Nephron (organoid): ENCODE data around the gene ELAVL2.

Experiments used
- H3K27ac Mint-ChIP-seq, 3 experiments: 2 replicates each; pipeline ENCODE4 v1.8.0; 2020; ENCODE audit warnings: mixed read lengths in 3 of 3, mild to moderate bottlenecking in 2 of 3, moderate library complexity in 1 of 3
- H3K27me3 Mint-ChIP-seq: 2 replicates; pipeline ENCODE4 v1.8.0; 2021; ENCODE audit warnings: low read depth, mild to moderate bottlenecking, moderate library complexity, mixed read lengths
- H3K36me3 Mint-ChIP-seq: 2 replicates; pipeline ENCODE4 v1.8.0; 2020; ENCODE audit warnings: low read depth, mixed read lengths
- H3K4me1 Mint-ChIP-seq: 2 replicates; pipeline ENCODE4 v1.8.0; 2020; ENCODE audit warnings: mixed read lengths
- H3K4me3 Mint-ChIP-seq, 3 experiments: 2 replicates each; pipeline ENCODE4 v1.8.0; 2020; ENCODE audit warnings: mild to moderate bottlenecking in 3 of 3, mixed read lengths in 3 of 3, moderate library complexity in 2 of 3
- H3K9me3 Mint-ChIP-seq: 2 replicates; pipeline ENCODE4 v1.8.0; 2020; ENCODE audit warnings: mixed read lengths
- CTCF ChIP-seq, 3 experiments: fragments of 200-600 bp; sonication (generic); IDR thresholded peaks; one replicate each; pipeline ENCODE4 v1.5.0; 2021; ENCODE audit warnings: antibody characterized with exemption in 3 of 3; ENCODE audit not compliant: unreplicated experiment in 3 of 3

Gene ELAVL2

GRCh38 chr9:23771746-23772384 lies 54.2 kb downstream of the ELAVL2 start:
- Mint-ChIP-seq H3K36me3 (no peaks in the 10 kb centered on the region), H3K4me3 (no peak overlapping the region), H3K4me1 (peaks cover 22% of the 10 kb centered on the region), H3K27me3 (no peaks in the 10 kb centered on the region), H3K27ac (no peak overlapping the region), H3K9me3 (peaks cover 6% of the 10 kb centered on the region)
- no peak for TF ChIP-seq CTCF (IDR thresholded peaks at IDR 0.05; ENCODE audit: unreplicated experiment in 3 of 3)

- H3K4me1 Mint-ChIP-seq = peaks cover 31% of the 10 kb centered on the region
- H3K36me3 Mint-ChIP-seq = no peaks in the 10 kb centered on the region
- no peaks in the 10 kb centered on the region for H3K27me3 Mint-ChIP-seq
- H3K27ac Mint-ChIP-seq = peak overlapping the region; percentile 22 to 82 (median 66)
- no peak for TF ChIP-seq CTCF (IDR thresholded peaks at IDR 0.05; ENCODE audit: unreplicated experiment in 3 of 3)
- H3K9me3 Mint-ChIP-seq = peaks cover 6% of the 10 kb centered on the region
- H3K4me3 Mint-ChIP-seq = peak overlapping the region; percentile 31 to 82 (median 77)
Measured at GRCh38 chr9:23769307-23769935, 56.6 kb downstream of the ELAVL2 start.

- Mint-ChIP-seq H3K27ac (peak overlapping the region; percentile 22 to 82 (median 66)), H3K36me3 (no peaks in the 10 kb centered on the region), H3K4me3 (peak overlapping the region; percentile 31 to 82 (median 77)), H3K27me3 (no peaks in the 10 kb centered on the region), H3K4me1 (peaks cover 31% of the 10 kb centered on the region), H3K9me3 (peaks cover 6% of the 10 kb centered on the region)
- TF ChIP-seq CTCF (IDR thresholded peaks at IDR 0.05; ENCODE audit: unreplicated experiment in 3 of 3) = no peak
Measured at GRCh38 chr9:23768861-23769260, 57.2 kb downstream of the ELAVL2 start.

- peaks cover 6% of the 10 kb centered on the region for H3K9me3 Mint-ChIP-seq
- no peaks in the 10 kb centered on the region for H3K36me3 Mint-ChIP-seq
- H3K27ac Mint-ChIP-seq = no peak overlapping the region
- no peak overlapping the region for H3K4me3 Mint-ChIP-seq
- TF ChIP-seq CTCF (IDR thresholded peaks at IDR 0.05; ENCODE audit: unreplicated experiment in 3 of 3) = no peak
- peaks cover 36% of the 10 kb centered on the region for H3K4me1 Mint-ChIP-seq
- H3K27me3 Mint-ChIP-seq = no peaks in the 10 kb centered on the region
Measured at GRCh38 chr9:23766613-23767012, 59.4 kb downstream of the ELAVL2 start.

GRCh38 chr9:23765561-23765960 lies 60.5 kb downstream of the ELAVL2 start:
- H3K27me3 Mint-ChIP-seq = no peaks in the 10 kb centered on the region
- no peak for TF ChIP-seq CTCF (IDR thresholded peaks at IDR 0.05; ENCODE audit: unreplicated experiment in 3 of 3)
- no peak overlapping the region for H3K27ac Mint-ChIP-seq
- no peaks in the 10 kb centered on the region for H3K36me3 Mint-ChIP-seq
- no peak overlapping the region for H3K4me3 Mint-ChIP-seq
- H3K9me3 Mint-ChIP-seq = peaks cover 6% of the 10 kb centered on the region
- peaks cover 32% of the 10 kb centered on the region for H3K4me1 Mint-ChIP-seq

- Mint-ChIP-seq H3K27ac (no peak overlapping the region), H3K4me1 (peaks cover 23% of the 10 kb centered on the region), H3K36me3 (no peaks in the 10 kb centered on the region), H3K27me3 (no peaks in the 10 kb centered on the region), H3K9me3 (no peaks in the 10 kb centered on the region), H3K4me3 (no peak overlapping the region)
- no peak for TF ChIP-seq CTCF (IDR thresholded peaks at IDR 0.05; ENCODE audit: unreplicated experiment in 3 of 3)
Measured at GRCh38 chr9:23764219-23764618, 61.8 kb downstream of the ELAVL2 start.
